Colonic mucosa (tissue), 4 donors: ENCODE results near the gene EPC1. TPM values are rescaled to one million over a fixed set of nuclear protein-coding genes. Genes with fewer than 3 reads are reported as not detected.

Experiments used
- DNase-seq: peaks from one replicate; pipeline ENCODE4 v3.0.0-alpha.2; 2020
- H3K27ac ChIP-seq: fragments of 200-600 bp; one replicate; pipeline ENCODE4 v1.8.0; 2021
- H3K27me3 ChIP-seq: fragments of 200-600 bp; one replicate; pipeline ENCODE4 v1.8.0; 2021
- H3K36me3 ChIP-seq: fragments of 200-600 bp; one replicate; pipeline ENCODE4 v1.8.0; 2021
- H3K4me1 ChIP-seq: fragments of 200-600 bp; one replicate; pipeline ENCODE4 v1.8.0; 2021; ENCODE audit warnings: mild to moderate bottlenecking
- H3K4me3 ChIP-seq: fragments of 200-600 bp; one replicate; pipeline ENCODE4 v1.8.0; 2021
- H3K9ac ChIP-seq, 2 donors: one replicate each; pipeline ENCODE4 v1.7.0; 2013; ENCODE audit warnings: control low read depth in 2 of 2, low read depth in 2 of 2, low read length in 2 of 2
- H3K9me3 ChIP-seq: fragments of 200-600 bp; one replicate; pipeline ENCODE4 v1.8.0; 2021
- CTCF ChIP-seq: fragments of 200-600 bp; IDR thresholded peaks from one replicate; pipeline ENCODE4 v1.8.0; 2022; ENCODE audit warnings: antibody characterized with exemption, mild to moderate bottlenecking
- intact Hi-C: fragments of 100-400 bp; cut with DNase I; formaldehyde crosslinking; loops from one replicate; pipeline ENCODE4 v1.14.1; 2022
- total RNA-seq, 2 donors: library from RNA; stranded (reverse); fragmentation: NEBNext Ultra II Directional in 1 of 2; extraction: Animal tissue kit (Norgen Biotek cat#: 25700) in 1 of 2; gene quantifications; one replicate each; pipeline ENCODE4 v1.2.1, GENCODE V29; 2021
- donor health status: healthy.
- donor health status: DM: no; HTN: no; CAD: no.
- donor health status: DM: no; HTN: no; CAD: no.

Gene EPC1
- total RNA-seq, 2 donors from 2014 or later: 24.5 to 30.9 TPM

GRCh38 chr10:32326680-32327363 lies 20.1 kb downstream of the EPC1 start:
- no peak for DNase-seq
- Histone ChIP-seq H3K36me3 (no peaks in the 10 kb centered on the region), H3K27ac (no peak overlapping the region), H3K9ac (no peak overlapping the region), H3K27me3 (no peaks in the 10 kb centered on the region), H3K4me3 (no peak overlapping the region), H3K4me1 (peaks cover 6% of the 10 kb centered on the region), H3K9me3 (no peaks in the 10 kb centered on the region)
- intact Hi-C loops: no loop called here
- TF ChIP-seq CTCF: no peak

GRCh38 chr10:32326119-32326518 lies 20.8 kb downstream of the EPC1 start:
- Histone ChIP-seq H3K27me3 (no peaks in the 10 kb centered on the region), H3K4me1 (peaks cover 2% of the 10 kb centered on the region), H3K4me3 (no peak overlapping the region), H3K36me3 (no peaks in the 10 kb centered on the region), H3K9me3 (no peaks in the 10 kb centered on the region), H3K27ac (no peak overlapping the region), H3K9ac (no peak overlapping the region)
- TF ChIP-seq CTCF: no peak
- intact Hi-C loops: no loop called here
- DNase-seq: no peak

GRCh38 chr10:32323051-32323450 lies 23.9 kb downstream of the EPC1 start:
- no peak overlapping the region for H3K9ac ChIP-seq
- no peak for TF ChIP-seq CTCF
- intact Hi-C loops: no loop called here
- no peak for DNase-seq
- H3K36me3 ChIP-seq: no peaks in the 10 kb centered on the region
- peaks cover 2% of the 10 kb centered on the region for H3K4me1 ChIP-seq
- no peaks in the 10 kb centered on the region for H3K27me3 ChIP-seq
- H3K4me3 ChIP-seq: no peak overlapping the region
- H3K27ac ChIP-seq: no peak overlapping the region
- no peaks in the 10 kb centered on the region for H3K9me3 ChIP-seq

- H3K27me3 ChIP-seq: no peaks in the 10 kb centered on the region
- H3K4me1 ChIP-seq: peaks cover 5% of the 10 kb centered on the region
- no peak overlapping the region for H3K4me3 ChIP-seq
- H3K9ac ChIP-seq: no peak overlapping the region
- no peaks in the 10 kb centered on the region for H3K9me3 ChIP-seq
- no peak for DNase-seq
- H3K36me3 ChIP-seq: no peaks in the 10 kb centered on the region
- intact Hi-C loops: no loop called here
- H3K27ac ChIP-seq: no peak overlapping the region
- TF ChIP-seq CTCF: no peak
Observed at GRCh38 chr10:32321016-32321631, 25.8 kb downstream of the EPC1 start.

GRCh38 chr10:32318476-32318896 lies 28.5 kb downstream of the EPC1 start:
- intact Hi-C loops: no loop called here
- Histone ChIP-seq H3K36me3 (no peaks in the 10 kb centered on the region), H3K27ac (no peak overlapping the region), H3K4me1 (peaks cover 5% of the 10 kb centered on the region), H3K4me3 (no peak overlapping the region), H3K9ac (no peak overlapping the region), H3K27me3 (no peaks in the 10 kb centered on the region), H3K9me3 (no peaks in the 10 kb centered on the region)
- DNase-seq: no peak
- TF ChIP-seq CTCF: no peak
